Activated T-cell treated with anti-CD3 and anti-CD28 coated beads for 24 hours (primary cell): ENCODE measurements around the gene BRICD5.

Experiments
- DNase-seq: peaks from one replicate; pipeline ENCODE4 v3.0.0-alpha.2; 2020; ENCODE audit warnings: low read depth

The BRICD5 gene

GRCh38 chr16:2180962-2181923 is 29.4 kb downstream of the BRICD5 start:
- DNase-seq: no peak

- DNase-seq: no peak
Measured at GRCh38 chr16:2180461-2180860, 30.2 kb downstream of the BRICD5 start.

GRCh38 chr16:2179576-2179975 is 31.1 kb downstream of the BRICD5 start:
- no peak for DNase-seq

- no peak for DNase-seq
Measured at GRCh38 chr16:2179107-2179501, 31.6 kb downstream of the BRICD5 start.

- no peak for DNase-seq
Measured at GRCh38 chr16:2178321-2179106, 32.1 kb downstream of the BRICD5 start.

- no peak for DNase-seq
Measured at GRCh38 chr16:2177561-2177960, 33.1 kb downstream of the BRICD5 start.

- no peak for DNase-seq
Measured at GRCh38 chr16:2177101-2177500, 33.6 kb downstream of the BRICD5 start.

- DNase-seq: no peak
Measured at GRCh38 chr16:2176047-2176446, 34.6 kb downstream of the BRICD5 start.

- no peak for DNase-seq
Measured at GRCh38 chr16:2175454-2175853, 35.2 kb downstream of the BRICD5 start.

- no peak for DNase-seq
Measured at GRCh38 chr16:2174396-2175131, 36.1 kb downstream of the BRICD5 start.

- DNase-seq: no peak
Measured at GRCh38 chr16:2173916-2174315, 36.7 kb downstream of the BRICD5 start.

GRCh38 chr16:2173366-2173765 is 37.3 kb downstream of the BRICD5 start:
- DNase-seq: no peak

- DNase-seq: no peak
Measured at GRCh38 chr16:2172688-2173335, 37.9 kb downstream of the BRICD5 start.

- no peak for DNase-seq
Measured at GRCh38 chr16:2171601-2172178, 39.0 kb downstream of the BRICD5 start.

GRCh38 chr16:2170587-2171435 is 39.9 kb downstream of the BRICD5 start:
- DNase-seq: no peak

GRCh38 chr16:2170080-2170479 is 40.6 kb downstream of the BRICD5 start:
- no peak for DNase-seq

GRCh38 chr16:2167068-2167638 is 43.5 kb downstream of the BRICD5 start:
- no peak for DNase-seq

- no peak for DNase-seq
Measured at GRCh38 chr16:2166263-2167067, 44.2 kb downstream of the BRICD5 start.

GRCh38 chr16:2165861-2166260 is 44.8 kb downstream of the BRICD5 start:
- no peak for DNase-seq
